ENCODE results near the gene RPL10A.
A peak's percentile ranks its signal among the peaks of the same experiment; 100 is the strongest.

Gene RPL10A

DNA sequence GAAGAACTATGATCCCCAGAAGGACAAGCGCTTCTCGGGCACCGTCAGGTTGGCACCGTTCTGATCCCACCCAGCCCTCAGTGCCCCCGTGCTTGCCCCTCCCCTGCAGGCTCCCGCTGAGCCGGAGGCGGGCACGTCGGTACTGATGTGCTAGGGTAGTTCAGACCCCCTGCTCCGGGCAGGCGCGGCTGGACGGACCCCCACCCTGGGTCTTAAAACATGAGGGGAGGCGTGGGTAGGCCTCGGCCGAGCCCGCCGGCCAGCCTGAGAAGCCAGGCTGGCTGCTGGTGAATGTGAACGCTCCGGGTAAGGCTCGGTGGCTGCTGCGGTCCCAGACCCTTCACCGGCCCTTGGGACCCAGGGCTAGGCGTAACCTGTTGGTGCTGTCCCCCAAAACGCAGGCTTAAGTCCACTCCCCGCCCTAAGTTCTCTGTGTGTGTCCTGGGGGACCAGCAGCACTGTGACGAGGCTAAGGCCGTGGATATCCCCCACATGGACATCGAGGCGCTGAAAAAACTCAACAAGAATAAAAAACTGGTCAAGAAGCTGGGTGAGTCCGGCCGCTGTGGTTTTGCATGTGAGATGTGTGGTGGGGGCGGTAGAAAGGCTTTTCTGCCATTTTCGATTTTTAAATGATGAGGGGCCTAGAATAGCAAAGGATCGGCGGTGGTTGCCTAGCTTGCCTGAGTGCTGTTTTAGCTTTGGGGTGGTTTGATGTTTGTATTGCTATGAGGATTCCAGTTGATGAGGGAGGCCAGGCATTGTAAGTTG, 964 bp downstream of the RPL10A start:
- H3K4me3 ChIP-seq (IDR thresholded peaks at IDR 0.05; ENCODE audit: insufficient read depth, low read depth, low read length) = no peak overlapping the region
- peak overlapping the region; percentile 65 for H3K4me2 ChIP-seq
- peaks cover 33% of the 10 kb centered on the region for H3K79me2 ChIP-seq (ENCODE audit: insufficient read depth, low read depth)
- TF ChIP-seq, protein P1, sequence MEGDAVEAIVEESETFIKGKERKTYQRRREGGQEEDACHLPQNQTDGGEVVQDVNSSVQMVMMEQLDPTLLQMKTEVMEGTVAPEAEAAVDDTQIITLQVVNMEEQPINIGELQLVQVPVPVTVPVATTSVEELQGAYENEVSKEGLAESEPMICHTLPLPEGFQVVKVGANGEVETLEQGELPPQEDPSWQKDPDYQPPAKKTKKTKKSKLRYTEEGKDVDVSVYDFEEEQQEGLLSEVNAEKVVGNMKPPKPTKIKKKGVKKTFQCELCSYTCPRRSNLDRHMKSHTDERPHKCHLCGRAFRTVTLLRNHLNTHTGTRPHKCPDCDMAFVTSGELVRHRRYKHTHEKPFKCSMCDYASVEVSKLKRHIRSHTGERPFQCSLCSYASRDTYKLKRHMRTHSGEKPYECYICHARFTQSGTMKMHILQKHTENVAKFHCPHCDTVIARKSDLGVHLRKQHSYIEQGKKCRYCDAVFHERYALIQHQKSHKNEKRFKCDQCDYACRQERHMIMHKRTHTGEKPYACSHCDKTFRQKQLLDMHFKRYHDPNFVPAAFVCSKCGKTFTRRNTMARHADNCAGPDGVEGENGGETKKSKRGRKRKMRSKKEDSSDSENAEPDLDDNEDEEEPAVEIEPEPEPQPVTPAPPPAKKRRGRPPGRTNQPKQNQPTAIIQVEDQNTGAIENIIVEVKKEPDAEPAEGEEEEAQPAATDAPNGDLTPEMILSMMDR (conservative IDR thresholded peaks at IDR 0.05; ENCODE audit: low read depth, low read length) = no peak
- H3K36me3 ChIP-seq (ENCODE audit: insufficient read depth) = peaks cover 30% of the 10 kb centered on the region
- peaks cover 24% of the 10 kb centered on the region for H3K4me1 ChIP-seq (ENCODE audit: low read depth, poor library complexity, severe bottlenecking)
- peak overlapping the region; percentile 98 for H3K27ac ChIP-seq
- H4K20me1 ChIP-seq (ENCODE audit: insufficient read depth) = peaks cover 33% of the 10 kb centered on the region
- H3K27me3 ChIP-seq (ENCODE audit: insufficient read depth, low read depth) = no peaks in the 10 kb centered on the region; the same call in 1 of the 2 replicates
- peak overlapping the region; percentile 100 for H3K9ac ChIP-seq
- H2AFZ ChIP-seq (ENCODE audit: low read depth) = no peak overlapping the region

DNA sequence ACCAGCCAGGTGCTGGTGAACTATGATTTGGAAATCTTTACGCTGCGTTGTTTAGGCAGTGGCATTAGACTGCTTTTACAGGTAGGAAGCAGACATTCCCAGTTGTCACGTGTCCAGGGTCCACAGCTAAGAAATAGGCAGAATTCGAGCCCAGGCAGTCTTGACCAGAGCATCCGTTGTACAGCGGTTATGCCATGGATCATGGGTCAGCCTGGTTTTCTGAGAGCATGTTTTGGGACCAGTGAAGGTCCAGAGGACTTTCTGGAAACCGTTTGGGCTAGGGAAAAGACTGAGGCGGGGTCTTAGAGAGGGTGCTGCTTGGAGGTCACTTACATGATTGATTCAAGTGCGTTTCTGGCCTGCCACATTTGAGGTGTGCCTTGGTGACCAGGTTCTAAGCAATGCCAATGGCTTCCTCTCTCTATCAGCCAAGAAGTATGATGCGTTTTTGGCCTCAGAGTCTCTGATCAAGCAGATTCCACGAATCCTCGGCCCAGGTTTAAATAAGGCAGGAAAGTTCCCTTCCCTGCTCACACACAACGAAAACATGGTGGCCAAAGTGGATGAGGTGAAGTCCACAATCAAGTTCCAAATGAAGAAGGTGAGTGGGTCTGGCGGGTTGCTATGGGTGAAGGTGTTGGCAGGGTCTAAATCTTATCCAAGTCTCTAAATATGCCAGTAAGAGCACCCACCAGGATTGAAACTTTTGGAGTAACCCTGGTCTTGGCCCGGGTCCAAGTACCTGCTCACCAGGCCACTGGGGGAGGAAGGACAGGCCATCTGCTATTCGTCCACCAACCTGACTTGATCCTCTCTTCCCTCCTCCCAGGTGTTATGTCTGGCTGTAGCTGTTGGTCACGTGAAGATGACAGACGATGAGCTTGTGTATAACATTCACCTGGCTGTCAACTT, 1.8 kb downstream of the RPL10A start:
- H4K20me1 ChIP-seq (ENCODE audit: insufficient read depth) = peaks cover 33% of the 10 kb centered on the region
- peaks cover 30% of the 10 kb centered on the region for H3K36me3 ChIP-seq (ENCODE audit: insufficient read depth)
- TF ChIP-seq, protein P1 (conservative IDR thresholded peaks at IDR 0.05; ENCODE audit: low read depth, low read length) = no peak

DNA sequence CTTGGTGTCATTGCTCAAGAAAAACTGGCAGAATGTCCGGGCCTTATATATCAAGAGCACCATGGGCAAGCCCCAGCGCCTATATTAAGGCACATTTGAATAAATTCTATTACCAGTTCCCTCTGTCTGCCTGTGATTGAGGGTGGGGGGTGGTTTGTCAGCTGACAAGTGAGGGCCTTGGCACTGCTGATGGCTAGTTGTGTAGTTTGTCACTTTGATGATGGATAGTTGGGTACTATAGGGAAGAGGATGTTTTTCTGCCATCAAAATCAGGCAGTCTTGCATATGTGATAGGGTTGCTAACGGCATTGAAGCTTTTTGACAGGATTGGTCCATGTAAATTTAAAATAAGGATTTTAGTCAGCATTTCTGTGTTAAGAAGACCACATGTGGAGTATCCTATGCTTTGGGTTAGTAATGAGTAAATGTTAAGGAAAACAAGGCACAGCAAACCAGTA, 2.5 kb downstream of the RPL10A start:
- H3K4me3 ChIP-seq (IDR thresholded peaks at IDR 0.05; ENCODE audit: insufficient read depth, low read depth, low read length) = no peak overlapping the region
- TF ChIP-seq, protein P1 (conservative IDR thresholded peaks at IDR 0.05; ENCODE audit: low read depth, low read length) = no peak
- H2AFZ ChIP-seq (ENCODE audit: low read depth) = no peak overlapping the region
- H3K4me2 ChIP-seq = peak overlapping the region; percentile 65
- peak overlapping the region; percentile 100; the same call in 1 of the 2 replicates for H3K9ac ChIP-seq
- H3K27ac ChIP-seq = peak overlapping the region; percentile 42; the same call in 1 of the 2 replicates
- H3K36me3 ChIP-seq (ENCODE audit: insufficient read depth) = peaks cover 30% of the 10 kb centered on the region
- H4K20me1 ChIP-seq (ENCODE audit: insufficient read depth) = peaks cover 33% of the 10 kb centered on the region
- H3K27me3 ChIP-seq (ENCODE audit: insufficient read depth, low read depth) = no peaks in the 10 kb centered on the region; the same call in 1 of the 2 replicates
- peaks cover 24% of the 10 kb centered on the region for H3K4me1 ChIP-seq (ENCODE audit: low read depth, poor library complexity, severe bottlenecking)
- peaks cover 33% of the 10 kb centered on the region for H3K79me2 ChIP-seq (ENCODE audit: insufficient read depth, low read depth)

More for the DNA sequence above, 1.8 kb downstream of the RPL10A start:
- peak overlapping the region; percentile 65 for H3K4me2 ChIP-seq
- no peaks in the 10 kb centered on the region; the same call in 1 of the 2 replicates for H3K27me3 ChIP-seq (ENCODE audit: insufficient read depth, low read depth)
- H3K27ac ChIP-seq = peak overlapping the region; percentile 98
- H3K79me2 ChIP-seq (ENCODE audit: insufficient read depth, low read depth) = peaks cover 33% of the 10 kb centered on the region
- peaks cover 24% of the 10 kb centered on the region for H3K4me1 ChIP-seq (ENCODE audit: low read depth, poor library complexity, severe bottlenecking)
- no peak overlapping the region for H3K4me3 ChIP-seq (IDR thresholded peaks at IDR 0.05; ENCODE audit: insufficient read depth, low read depth, low read length)
- H2AFZ ChIP-seq (ENCODE audit: low read depth) = no peak overlapping the region
- H3K9ac ChIP-seq = peak overlapping the region; percentile 100

DNA sequence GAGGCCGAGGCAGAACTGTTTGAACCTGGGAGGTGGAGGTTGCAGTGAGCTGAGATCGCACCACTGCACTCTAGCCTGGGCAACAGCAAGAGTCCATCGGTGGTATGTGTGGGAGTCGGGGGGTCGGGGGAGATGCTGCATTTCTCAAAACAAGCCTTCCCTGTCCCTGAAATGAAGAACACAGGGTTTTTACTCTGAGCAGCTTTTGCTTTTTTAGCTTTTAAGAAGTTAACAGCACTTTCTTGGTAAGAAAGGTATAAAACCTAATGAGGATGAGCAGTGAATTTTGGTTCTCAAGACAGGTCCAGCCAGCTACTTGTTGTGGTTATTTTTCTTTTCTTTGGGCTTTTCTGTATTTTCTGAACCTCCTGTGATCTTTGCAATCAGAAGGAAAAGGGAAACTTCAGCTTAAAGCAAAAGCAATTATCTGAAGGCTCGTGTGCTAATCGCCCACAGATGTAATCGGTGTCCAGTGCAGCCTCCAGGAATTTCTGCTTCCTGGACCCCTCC, 3.7 kb downstream of the RPL10A start:
- TF ChIP-seq, protein P1 (conservative IDR thresholded peaks at IDR 0.05; ENCODE audit: low read depth, low read length) = no peak
- H3K4me2 ChIP-seq = no peak overlapping the region
- H3K79me2 ChIP-seq (ENCODE audit: insufficient read depth, low read depth) = peaks cover 33% of the 10 kb centered on the region
- H3K36me3 ChIP-seq (ENCODE audit: insufficient read depth) = peaks cover 30% of the 10 kb centered on the region
- no peak overlapping the region for H3K9ac ChIP-seq
- H3K4me1 ChIP-seq (ENCODE audit: low read depth, poor library complexity, severe bottlenecking) = peaks cover 24% of the 10 kb centered on the region
- H3K4me3 ChIP-seq (IDR thresholded peaks at IDR 0.05; ENCODE audit: insufficient read depth, low read depth, low read length) = no peak overlapping the region
- H2AFZ ChIP-seq (ENCODE audit: low read depth) = no peak overlapping the region
- peaks cover 33% of the 10 kb centered on the region for H4K20me1 ChIP-seq (ENCODE audit: insufficient read depth)
- H3K27me3 ChIP-seq (ENCODE audit: insufficient read depth, low read depth) = no peaks in the 10 kb centered on the region; the same call in 1 of the 2 replicates
- H3K27ac ChIP-seq = peak overlapping the region; percentile 27; the same call in 1 of the 2 replicates

Data from KMS-11 (cell line).